Measurements from ENCODE around the gene SLC6A4.
"Not testable (repeated sequence)": the region's sequence is repeated elsewhere in the genome, so short reads cannot be mapped to it uniquely, and the experiment has no call there.

Gene SLC6A4

DNA sequence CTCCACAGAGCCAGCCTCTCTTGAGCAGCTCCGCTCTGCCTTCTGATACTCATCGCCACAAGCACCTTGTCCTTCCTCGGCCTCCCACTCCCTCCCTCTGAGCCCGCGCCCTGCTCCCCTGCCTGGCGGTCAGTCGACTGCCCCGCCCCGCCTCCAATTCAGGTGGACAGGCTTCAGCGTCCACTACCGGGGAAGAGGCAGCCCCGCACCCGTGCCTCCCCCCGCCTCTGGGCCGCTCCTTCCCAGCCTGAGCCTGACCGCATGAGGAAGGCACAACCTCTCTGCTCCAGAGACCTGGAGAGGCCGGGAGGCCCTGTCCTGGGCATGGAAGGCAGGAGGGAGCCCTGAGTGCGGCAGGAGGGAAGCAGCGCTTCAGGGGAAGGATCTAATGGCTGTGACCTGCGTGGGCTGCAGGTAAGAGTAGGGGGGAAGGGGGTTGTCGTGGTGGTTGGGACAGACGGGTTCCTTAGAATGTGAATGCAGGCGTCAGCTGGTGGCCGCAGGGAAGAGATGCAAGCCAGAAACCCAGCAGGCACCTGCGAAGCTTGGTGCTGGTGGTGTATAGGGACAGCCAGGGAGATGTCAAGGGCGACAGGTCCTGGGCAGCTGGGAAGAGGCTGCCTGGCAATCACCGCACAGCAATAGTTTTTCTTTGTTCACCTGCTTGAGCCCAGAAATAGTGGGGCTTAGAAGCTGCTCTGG lies 3.0 kb upstream of the SLC6A4 start:
- DNase-seq (ENCODE audit: low read depth) = no peak

DNA sequence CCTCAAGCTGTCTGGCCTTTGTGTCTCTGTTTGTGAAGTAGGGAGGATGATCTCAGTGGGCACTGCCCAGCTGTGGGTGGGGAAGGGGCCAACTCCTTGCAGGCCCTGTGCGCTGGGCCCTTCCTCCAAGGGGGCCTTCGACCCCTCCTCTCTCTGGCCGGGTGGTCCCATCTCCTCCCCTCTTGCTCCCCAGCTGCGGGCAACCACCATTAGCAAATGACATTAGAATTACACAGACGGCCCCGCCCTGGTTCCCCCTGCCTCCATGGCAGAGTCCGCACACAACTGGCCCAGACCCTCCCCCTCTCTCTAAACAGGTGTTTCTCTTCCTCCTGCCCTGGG lies 2.5 kb upstream of the SLC6A4 start:
- no peak for DNase-seq (ENCODE audit: low read depth)

DNA sequence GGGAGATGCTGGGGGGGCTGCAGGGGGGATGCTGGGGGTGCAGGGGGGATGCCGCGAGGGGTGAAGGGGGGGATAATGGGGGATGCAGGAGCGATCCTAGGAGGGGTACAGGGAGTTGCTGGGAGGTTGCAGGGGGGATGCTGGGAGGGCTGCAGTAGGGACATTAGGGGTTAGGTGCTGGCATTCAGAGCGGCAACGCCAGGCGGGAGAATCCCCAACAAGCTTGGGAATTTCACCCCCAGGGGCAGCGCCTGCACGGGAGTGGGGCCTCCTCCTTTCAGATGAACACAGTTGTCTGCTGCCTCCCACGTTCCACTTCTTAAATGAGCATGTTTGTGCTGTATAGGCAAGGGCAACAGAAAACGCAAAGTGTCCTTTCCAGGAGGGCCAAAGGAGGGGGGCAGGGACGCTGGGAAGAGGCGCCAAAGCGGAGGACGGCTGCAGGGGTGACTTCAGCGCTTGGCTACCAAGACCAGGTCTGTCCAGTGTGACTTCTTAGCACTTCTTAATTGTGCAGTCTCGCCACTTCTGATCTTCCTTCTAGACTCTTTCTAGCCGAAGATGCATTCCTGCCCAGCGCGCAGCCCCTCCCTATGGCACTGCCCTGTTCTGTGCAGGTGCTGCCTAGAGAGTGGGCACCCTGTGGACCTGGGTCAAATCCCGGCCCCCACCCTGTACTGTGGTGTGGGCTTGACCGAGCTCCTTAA lies 2.0 kb upstream of the SLC6A4 start:
- no peak for DNase-seq (ENCODE audit: low read depth)

DNA sequence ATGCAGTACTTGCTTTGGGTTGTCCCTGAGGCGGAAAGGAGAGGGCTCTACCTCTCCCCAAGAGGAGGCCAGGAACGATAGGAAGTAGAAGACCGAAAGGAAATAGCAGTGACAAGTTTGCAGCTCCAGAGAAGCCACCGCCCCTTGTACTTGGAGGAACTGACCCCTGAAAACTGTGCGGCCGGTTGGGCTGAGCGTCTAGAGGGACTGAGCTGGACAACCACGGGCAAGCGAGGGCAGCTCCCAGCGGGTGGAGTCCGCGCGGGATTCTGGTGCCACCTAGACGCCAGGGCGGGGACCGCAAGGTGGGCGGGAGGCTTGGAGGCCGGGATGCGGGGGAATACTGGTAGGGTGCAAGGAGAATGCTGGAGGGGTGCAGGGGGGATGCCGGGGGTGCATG lies 1.3 kb upstream of the SLC6A4 start:
- no peak for DNase-seq (ENCODE audit: low read depth)

DNA sequence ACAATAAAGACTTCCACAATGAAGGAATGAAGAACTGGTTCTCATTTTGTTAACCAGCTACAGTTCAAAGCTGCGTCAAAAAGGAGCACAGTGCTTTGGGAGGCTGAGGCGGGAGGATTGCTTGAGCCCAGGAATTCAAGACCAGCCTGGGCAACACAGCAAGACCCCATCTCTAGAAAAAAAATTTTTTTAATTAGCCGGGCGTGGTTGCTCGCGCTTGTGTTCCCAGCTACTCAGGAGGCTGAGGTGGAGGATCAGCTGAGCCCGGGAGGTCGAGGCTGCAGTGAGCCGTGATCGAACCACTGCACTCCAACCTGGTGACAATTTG lies 764 bp upstream of the SLC6A4 start:
- no peak for DNase-seq (ENCODE audit: low read depth)

DNA sequence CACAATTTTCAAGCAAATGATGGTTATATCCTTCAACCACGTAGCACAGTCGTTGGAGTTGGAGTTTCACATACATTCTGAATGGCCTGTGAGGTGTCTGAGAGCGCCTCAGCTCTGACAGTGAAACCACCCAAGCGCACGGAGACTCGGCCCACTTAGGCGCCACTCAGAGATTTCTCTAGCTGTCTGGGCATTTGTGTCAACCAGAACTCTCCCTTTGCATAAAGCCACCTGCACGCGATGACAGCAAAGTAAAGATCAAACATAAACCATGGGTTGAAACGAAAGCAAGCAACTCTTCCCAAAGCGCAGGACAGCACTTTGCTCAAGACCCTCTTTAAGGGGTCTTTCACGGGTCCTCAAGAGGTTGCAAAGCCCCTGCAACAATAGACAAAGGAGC lies 533 bp downstream of the SLC6A4 start:
- no peak for DNase-seq (ENCODE audit: low read depth)

DNA sequence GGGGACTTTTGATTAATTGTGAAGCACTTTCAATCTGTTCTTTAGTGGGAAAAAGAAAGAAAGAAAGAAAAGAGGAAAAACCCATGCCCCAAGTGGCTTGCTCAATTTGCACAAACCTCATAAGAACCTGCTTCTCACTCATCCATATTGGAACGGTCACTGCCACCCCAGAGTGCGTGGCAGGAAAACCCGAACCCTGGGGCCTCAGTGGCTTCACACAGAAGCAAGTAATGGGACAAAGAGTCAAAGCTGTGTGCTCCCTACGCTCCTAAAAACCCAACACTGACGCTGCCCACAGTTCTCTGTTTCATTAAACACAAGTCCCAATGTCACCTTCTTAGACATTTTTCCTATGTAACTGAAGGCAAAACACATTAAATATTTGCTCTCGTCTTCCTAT lies 1.2 kb downstream of the SLC6A4 start:
- no peak for DNase-seq (ENCODE audit: low read depth)

DNA sequence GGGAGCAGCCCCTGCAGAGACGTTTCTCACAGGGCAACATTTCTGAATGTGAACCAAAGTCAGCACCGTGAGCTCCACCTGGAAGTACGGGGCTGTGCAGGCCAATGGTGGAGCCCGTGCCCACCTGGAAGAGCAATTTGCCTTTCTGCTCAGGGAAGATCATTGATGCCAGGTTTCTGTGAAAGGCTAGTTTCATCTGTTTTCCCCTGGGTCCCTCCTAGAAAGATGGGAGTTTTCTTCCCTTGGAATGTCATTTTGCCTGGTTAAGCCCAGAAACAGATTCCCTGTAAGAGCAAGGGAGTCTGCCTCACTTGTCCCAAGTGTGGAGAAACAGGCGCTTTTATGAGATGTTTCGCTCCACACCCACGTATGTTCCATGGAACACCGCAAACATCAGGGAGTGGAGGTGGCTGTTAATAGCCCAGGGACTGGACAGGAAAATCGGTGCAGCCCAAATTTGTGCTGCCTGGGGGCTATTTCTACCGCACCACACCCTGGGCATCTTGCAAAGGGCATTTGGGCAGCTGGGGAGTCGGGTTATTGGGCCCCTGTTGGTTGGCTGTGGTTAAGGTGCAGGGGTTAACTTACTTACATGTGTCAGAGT lies 2.6 kb downstream of the SLC6A4 start:
- DNase-seq (ENCODE audit: low read depth) = no peak

DNA sequence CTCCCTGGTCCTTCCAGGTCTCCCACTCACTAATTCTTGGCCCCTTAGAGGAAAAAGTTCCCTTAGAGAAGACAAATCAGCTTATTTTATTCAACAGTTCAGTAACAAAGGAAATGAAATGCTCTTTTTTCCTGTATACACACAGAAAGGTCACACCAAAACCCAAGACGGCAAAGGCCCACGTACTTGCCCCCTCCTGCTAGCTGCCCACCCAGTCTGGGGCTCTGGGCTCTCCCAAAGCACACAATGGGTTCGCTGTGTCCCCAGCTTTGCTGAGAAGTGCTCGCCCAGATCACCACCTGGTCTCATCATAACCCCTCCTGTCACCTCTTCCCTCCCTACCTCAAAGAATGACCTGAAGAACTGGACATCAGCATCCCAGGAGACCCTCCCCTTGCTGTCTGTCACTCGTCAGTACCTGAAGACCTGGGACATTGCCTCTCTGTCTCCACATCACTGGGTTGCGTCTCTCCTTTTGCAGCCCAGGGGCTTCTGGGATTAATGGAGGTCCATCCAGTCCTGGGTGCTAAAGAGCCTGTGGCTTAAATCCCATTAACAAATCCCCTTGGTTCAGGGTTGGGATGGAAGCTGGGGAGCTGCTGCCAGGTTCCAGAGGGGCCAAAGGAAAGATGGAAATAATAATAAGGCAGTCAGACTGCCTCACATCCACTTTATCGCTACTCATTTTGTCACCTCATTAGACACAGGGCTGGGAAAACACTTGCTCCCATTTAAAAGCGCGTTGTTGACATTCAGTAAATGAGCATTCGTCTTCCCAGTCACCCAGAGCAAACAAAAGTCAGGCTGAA lies 3.3 kb downstream of the SLC6A4 start:
- no peak for DNase-seq (ENCODE audit: low read depth)

DNA sequence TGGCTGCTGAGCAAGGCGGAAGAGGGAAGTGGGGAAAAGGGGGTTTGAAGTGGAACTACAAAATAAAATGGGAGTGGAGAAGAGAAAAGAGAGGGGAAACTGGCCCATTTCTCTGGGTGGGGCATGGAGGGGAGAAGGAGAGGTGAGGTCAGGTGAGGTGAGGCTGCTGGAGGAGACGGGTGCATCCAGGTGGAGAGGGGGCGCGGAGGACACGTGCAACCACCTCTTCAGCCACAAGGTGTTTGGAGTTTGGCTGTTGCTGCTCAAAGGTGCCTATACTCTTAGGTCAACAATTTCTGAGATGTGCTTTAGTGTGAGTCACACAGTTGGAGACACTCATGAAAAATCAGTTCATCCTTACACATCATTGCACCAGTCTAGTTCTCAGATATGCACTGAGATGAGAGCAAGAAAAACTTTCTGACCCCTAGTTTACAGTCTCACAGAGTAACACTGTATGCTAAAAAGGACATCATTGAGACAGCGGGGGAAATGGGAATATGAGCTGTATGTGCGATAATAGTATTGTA lies 4.8 kb downstream of the SLC6A4 start:
- DNase-seq (ENCODE audit: low read depth) = no peak

DNA sequence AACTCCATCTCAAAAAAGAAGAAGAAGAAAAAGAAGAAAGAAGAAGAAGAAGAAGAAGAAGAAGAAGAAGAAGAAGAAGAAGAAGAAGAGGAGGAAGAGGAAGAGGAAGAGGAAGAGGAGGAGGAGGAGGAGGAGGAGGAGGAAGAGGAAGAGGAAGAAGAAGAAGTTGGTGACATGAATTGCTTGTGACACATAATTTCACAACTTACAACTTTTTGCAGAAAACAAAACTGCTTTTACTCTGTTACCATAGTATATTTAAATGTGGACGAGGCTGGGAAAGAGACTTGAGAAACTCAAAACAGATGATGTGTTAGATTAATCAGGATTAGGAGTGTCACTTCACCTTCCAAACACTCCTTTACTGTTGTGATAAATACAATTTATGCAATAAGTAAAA lies 5.5 kb downstream of the SLC6A4 start:
- not testable (repeated sequence) for DNase-seq (ENCODE audit: low read depth)

DNA sequence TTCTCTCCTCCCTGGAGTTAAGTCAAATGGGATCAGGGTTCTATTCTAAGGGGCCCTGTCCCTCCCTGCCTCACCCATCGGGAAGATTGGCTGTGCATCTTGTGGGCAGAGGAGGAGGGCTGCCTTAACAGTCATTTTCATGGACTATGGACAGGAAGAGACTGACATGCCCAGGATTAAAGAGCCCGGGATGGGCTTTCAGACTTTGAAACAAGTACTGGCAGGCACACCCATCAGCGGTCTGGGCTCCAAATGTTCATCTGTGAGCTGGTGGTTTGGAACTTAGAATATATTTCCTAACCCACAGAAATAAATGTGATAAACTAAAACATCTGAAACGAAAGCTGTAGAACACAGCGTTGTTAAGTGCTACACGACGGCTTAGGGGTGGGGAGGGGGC lies 6.5 kb downstream of the SLC6A4 start:
- DNase-seq (ENCODE audit: low read depth) = no peak

DNA sequence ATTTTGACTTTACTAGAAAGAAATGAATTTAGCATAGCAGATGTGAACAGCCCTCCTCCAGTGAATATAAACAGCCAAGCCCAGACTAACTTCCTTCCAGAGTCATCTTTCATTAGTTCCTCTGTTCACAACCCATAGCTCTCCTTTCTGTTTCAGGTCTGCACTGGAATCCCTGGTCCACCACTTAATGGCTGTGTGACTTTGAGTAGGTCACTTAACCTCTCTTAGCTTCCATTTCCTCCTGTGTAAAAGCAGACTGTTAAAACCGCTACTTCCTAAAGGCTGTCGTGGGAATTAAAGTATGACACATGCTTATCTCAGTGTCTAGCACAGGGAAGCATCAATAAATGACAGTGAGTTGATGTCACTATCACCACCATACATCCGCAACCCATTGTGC lies 7.5 kb downstream of the SLC6A4 start:
- DNase-seq (ENCODE audit: low read depth) = no peak

DNA sequence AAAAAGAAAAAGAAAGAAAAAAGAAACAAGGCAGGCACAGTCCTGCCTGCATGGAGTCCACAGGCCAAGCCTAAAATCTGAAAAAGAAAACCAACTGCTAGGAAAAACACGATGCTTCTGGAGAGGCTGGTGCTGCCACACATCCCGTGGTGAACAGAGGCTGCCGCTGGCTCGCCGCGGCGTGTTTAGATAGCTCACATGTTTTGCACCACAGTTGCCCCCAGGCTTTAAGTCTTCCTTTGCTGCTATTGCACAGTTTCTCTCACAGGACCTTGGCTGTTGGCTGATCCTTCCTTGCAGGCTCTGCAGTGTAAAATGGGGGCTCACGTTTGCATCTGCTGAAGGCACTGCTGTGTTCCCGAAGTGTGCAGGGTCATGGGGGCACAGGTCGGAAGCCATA lies 8.6 kb downstream of the SLC6A4 start:
- no peak for DNase-seq (ENCODE audit: low read depth)

DNA sequence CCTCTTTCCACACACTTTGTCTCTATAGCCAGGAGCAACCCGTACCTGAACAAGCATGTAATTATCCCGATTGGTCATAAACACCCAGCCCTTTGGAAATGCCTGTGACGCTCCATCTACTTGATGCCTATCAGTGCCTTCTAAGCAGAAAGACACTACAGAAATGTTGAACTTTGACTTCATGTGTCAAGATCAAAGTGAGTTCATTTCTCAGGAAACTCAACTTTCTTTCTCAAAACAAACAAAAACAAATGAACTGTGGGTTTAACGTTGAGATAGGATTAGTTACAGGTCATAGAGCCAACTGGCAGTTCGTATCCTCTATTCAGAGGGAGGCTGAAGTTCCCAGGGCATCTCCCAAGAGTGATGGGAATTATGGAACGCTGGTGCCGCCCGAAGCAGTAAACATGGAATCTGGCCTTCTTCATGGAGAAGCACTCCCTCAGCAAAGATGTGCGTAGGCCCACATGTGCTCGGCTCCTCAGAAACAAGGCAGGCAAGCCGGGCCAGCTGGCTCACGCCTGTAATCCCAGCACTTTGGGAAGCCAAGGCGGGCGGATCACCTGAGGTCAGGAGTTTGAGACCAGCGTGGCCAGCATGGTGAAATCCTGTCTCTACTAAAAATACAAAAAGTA lies 9.5 kb downstream of the SLC6A4 start:
- no peak for DNase-seq (ENCODE audit: low read depth)

DNA sequence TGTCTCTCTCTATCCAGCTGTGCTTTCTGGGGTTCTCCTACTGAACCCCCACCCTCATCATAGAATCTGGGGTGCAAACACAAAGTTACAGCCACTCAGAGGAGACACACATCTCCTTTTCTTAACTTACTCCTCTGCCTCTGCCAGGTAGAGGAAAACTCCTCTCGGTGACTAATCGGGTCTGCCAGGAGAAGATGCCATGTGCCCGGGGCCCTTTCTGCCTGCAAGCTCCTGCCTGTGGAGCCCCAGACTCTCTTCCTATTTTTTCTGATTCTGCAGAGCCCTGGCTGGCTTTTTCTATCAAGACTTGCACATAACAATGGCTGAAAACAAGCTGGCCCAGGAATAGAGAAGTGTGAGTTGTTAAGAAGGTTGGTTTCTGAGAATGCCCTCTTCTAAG lies 10.4 kb downstream of the SLC6A4 start:
- DNase-seq (ENCODE audit: low read depth) = no peak

DNA sequence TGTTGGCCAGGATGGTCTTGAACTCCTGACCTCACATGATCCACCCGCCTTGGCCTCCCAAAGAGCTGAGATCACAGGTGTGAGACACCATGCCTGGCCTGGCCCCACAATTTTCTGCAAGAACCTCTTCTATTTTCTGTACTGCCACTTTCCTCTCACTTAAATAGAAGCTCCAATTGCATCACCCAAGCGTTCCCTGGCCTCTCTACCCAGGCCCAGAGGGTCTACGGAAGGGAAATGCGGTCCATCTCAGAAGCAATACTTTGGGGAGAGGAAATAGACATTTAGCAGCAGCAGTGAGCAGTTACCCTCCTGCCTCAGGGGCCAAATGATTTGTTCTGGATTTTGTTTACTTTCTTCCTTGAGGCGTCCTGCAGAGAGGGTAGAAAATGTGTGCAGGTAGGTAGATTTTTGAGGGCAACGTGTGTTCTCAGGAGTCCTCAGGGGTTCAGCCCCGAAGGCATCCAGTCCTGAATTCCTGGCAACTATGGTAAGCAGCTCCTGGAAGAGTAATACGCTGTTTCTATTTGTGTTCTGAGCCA lies 11.0 kb downstream of the SLC6A4 start:
- no peak for DNase-seq (ENCODE audit: low read depth)

DNA sequence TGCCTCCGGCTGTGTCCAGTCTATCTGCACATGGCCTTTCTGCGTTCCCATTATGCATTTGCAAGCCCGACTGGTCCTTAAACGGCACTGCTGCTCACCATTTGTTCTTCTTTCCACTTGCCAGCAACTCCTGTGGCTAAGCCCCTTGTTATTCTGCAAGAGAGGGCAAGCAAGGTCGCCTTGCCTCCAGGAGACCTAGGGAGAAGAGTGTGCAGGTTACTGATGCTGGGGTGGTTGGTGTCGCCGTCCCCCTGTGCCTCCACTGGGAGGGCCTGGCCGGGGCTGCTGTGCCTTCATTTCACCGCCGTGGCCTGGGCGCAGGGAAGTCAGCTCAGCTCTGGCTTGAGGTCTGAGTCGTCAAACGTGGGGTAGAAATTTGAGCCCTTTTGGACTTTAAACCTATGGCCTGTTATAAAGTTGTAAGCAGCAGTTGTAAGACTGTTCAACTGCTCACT lies 12.7 kb downstream of the SLC6A4 start:
- DNase-seq (ENCODE audit: low read depth) = no peak

DNA sequence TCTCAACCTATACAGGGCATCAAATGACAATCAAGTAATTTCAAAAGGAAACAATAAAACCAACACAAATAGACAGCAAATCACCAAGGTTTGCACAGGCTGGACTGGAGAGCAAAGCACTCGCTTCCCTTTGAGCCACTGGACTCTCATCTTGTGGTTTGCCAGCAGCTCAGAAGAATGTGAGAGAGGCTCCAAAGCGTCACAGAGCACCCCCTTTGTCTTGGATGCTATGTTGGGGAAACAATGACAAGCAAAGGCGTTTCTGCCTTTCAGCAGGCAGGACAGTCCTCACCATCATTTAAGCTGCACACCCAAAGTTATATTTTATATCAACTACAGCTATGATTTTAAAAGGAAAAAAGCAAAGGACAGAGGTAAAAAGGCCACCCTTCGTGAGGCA lies 13.2 kb downstream of the SLC6A4 start:
- DNase-seq (ENCODE audit: low read depth) = no peak

DNA sequence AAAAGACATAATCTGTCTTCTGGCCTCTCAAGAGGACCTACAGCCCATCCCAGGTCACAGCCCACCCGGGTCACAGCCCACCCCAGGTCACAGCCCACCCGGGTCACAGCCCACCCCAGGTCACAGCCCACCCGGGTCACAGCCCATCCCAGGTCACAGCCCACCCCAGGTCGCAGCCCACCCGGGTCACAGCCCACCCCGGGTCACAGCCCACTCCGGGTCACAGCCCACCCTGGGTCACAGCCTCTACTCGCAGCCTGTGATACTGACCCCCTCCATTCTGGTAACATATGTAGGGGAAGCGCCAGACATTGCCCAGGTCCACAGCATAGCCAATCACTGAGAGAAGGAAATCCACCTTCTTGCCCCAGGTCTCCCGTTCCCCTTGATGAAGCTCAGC lies 14.2 kb downstream of the SLC6A4 start:
- DNase-seq (ENCODE audit: low read depth) = no peak

DNA sequence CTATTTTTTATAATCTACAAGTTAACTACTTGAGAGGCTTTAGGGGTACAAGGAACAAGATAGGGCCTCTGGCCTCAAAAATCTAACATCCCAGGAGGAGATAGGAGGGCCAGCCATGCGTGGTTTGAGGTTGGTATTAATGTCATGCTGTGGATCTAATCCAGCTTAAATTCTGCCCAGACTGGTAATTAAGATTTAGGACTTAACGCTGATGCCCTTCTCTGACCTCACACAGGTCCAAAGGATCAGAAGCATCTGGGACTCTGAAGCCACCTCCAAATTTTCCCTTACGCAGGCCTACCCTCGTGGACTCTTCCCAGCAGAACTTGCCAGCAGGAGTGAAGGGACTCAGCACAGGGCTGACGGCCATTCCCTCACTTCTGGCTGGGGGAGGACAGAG lies 15.1 kb downstream of the SLC6A4 start:
- DNase-seq (ENCODE audit: low read depth) = no peak

DNA sequence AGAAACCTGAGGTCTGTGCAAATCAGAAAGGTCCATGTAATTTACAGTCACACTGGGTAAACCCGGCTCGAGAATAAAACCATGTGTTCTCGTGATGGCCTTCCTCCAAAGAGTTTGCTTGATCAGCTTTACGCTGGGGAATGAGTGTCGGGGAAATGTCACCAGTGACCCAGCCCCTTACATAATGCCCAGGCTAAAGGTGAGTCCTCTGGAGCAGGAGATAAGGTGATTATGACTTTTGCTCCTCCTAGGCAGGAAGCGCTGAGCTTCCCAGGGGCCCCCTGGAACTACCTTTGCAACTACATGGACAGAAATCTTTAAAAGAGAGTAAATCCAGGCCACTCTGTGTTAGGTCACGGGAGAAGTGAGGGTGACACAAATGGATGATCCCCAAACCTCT lies 15.7 kb downstream of the SLC6A4 start:
- no peak for DNase-seq (ENCODE audit: low read depth)
